ENCODE results near the gene MREG. TPM values are rescaled to one million over a fixed set of nuclear protein-coding genes. Genes with fewer than 3 reads are reported as not detected.

The MREG gene, protein sequence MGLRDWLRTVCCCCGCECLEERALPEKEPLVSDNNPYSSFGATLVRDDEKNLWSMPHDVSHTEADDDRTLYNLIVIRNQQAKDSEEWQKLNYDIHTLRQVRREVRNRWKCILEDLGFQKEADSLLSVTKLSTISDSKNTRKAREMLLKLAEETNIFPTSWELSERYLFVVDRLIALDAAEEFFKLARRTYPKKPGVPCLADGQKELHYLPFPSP
- total RNA-seq (2021; ENCODE audit: unreplicated experiment), result 16.9 TPM
- 5.3 and 7.3 TPM in 2 replicates for polyA plus RNA-seq (2012)
- percentile 61 among the genes with signal in this experiment for Bru-seq, nascent RNA
- percentile 56 among the genes with signal in this experiment for BruChase-seq, experiment 1, labeled RNA remaining after a 6-hour chase
- percentile 58 among the genes with signal in this experiment for BruChase-seq, experiment 2, labeled RNA remaining after a 2-hour chase
- long read RNA-seq, partial matches to known transcripts, result 2 of 8 reads
- long read RNA-seq, other reads (novel, unspliced or antisense), result 4 of 8 reads

DNA sequence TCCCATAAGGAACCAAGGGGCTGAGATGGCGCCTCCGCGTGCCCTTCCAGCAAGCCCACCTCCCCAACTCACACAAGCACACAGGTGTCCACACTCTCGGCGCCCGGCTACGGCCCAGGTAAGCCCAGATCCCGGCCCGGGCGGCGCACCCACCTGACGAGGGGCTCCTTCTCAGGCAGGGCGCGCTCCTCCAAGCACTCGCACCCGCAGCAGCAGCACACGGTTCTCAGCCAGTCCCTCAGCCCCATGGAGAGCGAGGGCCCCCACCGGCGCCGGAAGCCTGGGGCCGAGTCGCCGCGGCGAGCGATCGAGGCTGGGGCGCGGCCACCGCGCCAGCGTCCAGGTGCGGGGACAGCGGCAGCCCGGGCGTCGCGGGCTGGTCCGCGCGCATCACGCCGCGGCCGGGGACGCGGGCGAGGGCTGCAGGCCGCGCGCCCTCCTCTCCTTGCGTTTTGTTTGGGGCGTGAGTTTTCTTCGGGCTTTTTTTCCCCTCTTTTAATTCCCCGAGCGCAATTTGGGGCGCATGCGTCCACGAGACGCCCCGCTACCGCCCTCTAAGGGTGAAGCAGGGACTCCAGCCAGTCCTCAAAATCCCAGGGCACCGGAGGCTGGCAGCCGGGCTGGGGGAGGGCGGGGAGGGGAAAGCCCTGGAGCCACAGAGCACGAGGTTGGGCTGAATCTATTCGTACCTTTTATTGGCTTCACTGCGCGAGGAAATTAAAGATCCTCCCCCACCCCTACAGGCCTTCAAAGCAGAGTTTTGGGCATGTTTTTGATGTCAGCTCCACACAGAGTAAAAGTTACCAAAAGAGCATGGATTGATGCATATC, at the start of gene MREG:
TSS of gene MREG (minus strand) at position 472 of the 830 bp plus-strand sequence. CDS start at position 248, 224 bp downstream.
- Histone ChIP-seq H3K9me2 (ENCODE audit: insufficient read depth) (no peaks in the 10 kb centered on the region), H3K27ac (ENCODE audit: low read depth, low read length) (peak within 1 kb of the TSS; percentile 60), H3K4me2 (ENCODE audit: low read length) (peak within 1 kb of the TSS; percentile 79), H3K4me3 (replicated peaks in 1 of 2; ENCODE audit: low read depth in 1 of 2, low read length in 2 of 2) (peak within 1 kb of the TSS; percentile 78 to 80), H3K36me3 (ENCODE audit: control insufficient read depth in 1 of 2, insufficient read depth in 2 of 2, low read length in 2 of 2) (no peaks in the 10 kb centered on the region), H2AFZ (ENCODE audit: low read depth, low read length, poor library complexity, severe bottlenecking) (no peak within 1 kb of the TSS), H4K20me1 (ENCODE audit: insufficient read depth) (no peaks in the 10 kb centered on the region), H3K9me3 (ENCODE audit: control insufficient read depth in 1 of 2, insufficient read depth in 1 of 2, low read depth in 1 of 2, low read length in 2 of 2) (no peaks in the 10 kb centered on the region), H3K9ac (ENCODE audit: low read length) (peak within 1 kb of the TSS; percentile 75), H3K4me1 (ENCODE audit: control insufficient read depth in 1 of 2, insufficient read depth in 2 of 2, low read length in 2 of 2) (peaks cover 12 to 24% of the 10 kb centered on the region in 2 experiments; a peak in 3 of 4 replicates), H3K27me3 (ENCODE audit: insufficient read depth, low read length) (no peaks in the 10 kb centered on the region), H3K79me2 (ENCODE audit: insufficient read depth, low read length) (peaks cover 28% of the 10 kb centered on the region)
- ATAC-seq (peak; percentile 90), DNase-seq (ENCODE audit: low read depth, low spot score) (peak; percentile 57)
- ChIA-PET CTCF (no interaction called here), POLR2A (no interaction called here), RAD21 (ENCODE audit: low non-redundant PET in 1 of 2, low total read pairs in 2 of 2, uncharacterized antibody in 2 of 2, unreplicated experiment in 2 of 2) (no interaction called here)
- intact Hi-C loops (cut with micrococcal nuclease), result loop anchor here (5.0 kb wide), 1 partner anchor 61 kb away; no protein-coding TSS in a partner anchor
- no TSS peak for BruUV-seq (replicated peaks)
- TF ChIP-seq ZNF274 (IDR thresholded peaks at IDR 0.05; ENCODE audit: low read depth, low read length) (no peak), SIN3A (IDR thresholded peaks at IDR 0.05; ENCODE audit: low read depth) (no peak), ZFX (IDR thresholded peaks at IDR 0.05) (peak; percentile 82), EZH2 (IDR thresholded peaks at IDR 0.05) (no peak), CEBPB (IDR thresholded peaks at IDR 0.05; ENCODE audit: low read depth) (no peak), EGR1 (IDR thresholded peaks at IDR 0.05; ENCODE audit: low read depth) (no peak), POLR2AphosphoS5 (IDR thresholded peaks at IDR 0.05; ENCODE audit: low read depth, low read length) (peak; percentile 35), RAD21 (IDR thresholded peaks at IDR 0.05; ENCODE audit: low read depth) (peak; percentile 24), POLR2A (IDR thresholded peaks at IDR 0.05; ENCODE audit: borderline replicate concordance, extremely low read depth, insufficient read depth, insufficient read length) (no peak), YY1 (IDR thresholded peaks at IDR 0.05; ENCODE audit: extremely low read depth, insufficient replicate concordance, low read depth, low read length) (peak; percentile 51), SRF (IDR thresholded peaks at IDR 0.05; ENCODE audit: low read depth) (no peak)
- TF ChIP-seq, protein P1, sequence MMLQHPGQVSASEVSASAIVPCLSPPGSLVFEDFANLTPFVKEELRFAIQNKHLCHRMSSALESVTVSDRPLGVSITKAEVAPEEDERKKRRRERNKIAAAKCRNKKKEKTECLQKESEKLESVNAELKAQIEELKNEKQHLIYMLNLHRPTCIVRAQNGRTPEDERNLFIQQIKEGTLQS (IDR thresholded peaks at IDR 0.05), result no peak
- TF ChIP-seq, protein P2, sequence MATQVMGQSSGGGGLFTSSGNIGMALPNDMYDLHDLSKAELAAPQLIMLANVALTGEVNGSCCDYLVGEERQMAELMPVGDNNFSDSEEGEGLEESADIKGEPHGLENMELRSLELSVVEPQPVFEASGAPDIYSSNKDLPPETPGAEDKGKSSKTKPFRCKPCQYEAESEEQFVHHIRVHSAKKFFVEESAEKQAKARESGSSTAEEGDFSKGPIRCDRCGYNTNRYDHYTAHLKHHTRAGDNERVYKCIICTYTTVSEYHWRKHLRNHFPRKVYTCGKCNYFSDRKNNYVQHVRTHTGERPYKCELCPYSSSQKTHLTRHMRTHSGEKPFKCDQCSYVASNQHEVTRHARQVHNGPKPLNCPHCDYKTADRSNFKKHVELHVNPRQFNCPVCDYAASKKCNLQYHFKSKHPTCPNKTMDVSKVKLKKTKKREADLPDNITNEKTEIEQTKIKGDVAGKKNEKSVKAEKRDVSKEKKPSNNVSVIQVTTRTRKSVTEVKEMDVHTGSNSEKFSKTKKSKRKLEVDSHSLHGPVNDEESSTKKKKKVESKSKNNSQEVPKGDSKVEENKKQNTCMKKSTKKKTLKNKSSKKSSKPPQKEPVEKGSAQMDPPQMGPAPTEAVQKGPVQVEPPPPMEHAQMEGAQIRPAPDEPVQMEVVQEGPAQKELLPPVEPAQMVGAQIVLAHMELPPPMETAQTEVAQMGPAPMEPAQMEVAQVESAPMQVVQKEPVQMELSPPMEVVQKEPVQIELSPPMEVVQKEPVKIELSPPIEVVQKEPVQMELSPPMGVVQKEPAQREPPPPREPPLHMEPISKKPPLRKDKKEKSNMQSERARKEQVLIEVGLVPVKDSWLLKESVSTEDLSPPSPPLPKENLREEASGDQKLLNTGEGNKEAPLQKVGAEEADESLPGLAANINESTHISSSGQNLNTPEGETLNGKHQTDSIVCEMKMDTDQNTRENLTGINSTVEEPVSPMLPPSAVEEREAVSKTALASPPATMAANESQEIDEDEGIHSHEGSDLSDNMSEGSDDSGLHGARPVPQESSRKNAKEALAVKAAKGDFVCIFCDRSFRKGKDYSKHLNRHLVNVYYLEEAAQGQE (IDR thresholded peaks at IDR 0.05; ENCODE audit: low read depth), result no peak
- TF ChIP-seq, protein P3, sequence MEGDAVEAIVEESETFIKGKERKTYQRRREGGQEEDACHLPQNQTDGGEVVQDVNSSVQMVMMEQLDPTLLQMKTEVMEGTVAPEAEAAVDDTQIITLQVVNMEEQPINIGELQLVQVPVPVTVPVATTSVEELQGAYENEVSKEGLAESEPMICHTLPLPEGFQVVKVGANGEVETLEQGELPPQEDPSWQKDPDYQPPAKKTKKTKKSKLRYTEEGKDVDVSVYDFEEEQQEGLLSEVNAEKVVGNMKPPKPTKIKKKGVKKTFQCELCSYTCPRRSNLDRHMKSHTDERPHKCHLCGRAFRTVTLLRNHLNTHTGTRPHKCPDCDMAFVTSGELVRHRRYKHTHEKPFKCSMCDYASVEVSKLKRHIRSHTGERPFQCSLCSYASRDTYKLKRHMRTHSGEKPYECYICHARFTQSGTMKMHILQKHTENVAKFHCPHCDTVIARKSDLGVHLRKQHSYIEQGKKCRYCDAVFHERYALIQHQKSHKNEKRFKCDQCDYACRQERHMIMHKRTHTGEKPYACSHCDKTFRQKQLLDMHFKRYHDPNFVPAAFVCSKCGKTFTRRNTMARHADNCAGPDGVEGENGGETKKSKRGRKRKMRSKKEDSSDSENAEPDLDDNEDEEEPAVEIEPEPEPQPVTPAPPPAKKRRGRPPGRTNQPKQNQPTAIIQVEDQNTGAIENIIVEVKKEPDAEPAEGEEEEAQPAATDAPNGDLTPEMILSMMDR (IDR thresholded peaks at IDR 0.05 in 2 of 3, conservative IDR thresholded peaks at IDR 0.05 in 1 of 3; ENCODE audit: borderline replicate concordance in 1 of 3, insufficient read depth in 1 of 3, low read depth in 2 of 3, low read length in 2 of 3), result peak; percentile 35 to 79 (median 59); a peak in 5 of 6 replicates
- TF ChIP-seq, protein P4, sequence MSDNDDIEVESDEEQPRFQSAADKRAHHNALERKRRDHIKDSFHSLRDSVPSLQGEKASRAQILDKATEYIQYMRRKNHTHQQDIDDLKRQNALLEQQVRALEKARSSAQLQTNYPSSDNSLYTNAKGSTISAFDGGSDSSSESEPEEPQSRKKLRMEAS (IDR thresholded peaks at IDR 0.05), result peak; percentile 83

All from HCT116 (cell line).